Activated naive CD4-positive, alpha-beta T cell treated with anti-CD3 and anti-CD28 coated beads, Interleukin-2, amount 50 U/mL, for 72 hours (primary cell): ENCODE data around the gene CEP112. TPM values are rescaled to one million over a fixed set of nuclear protein-coding genes. Genes with fewer than 3 reads are reported as not detected.
A peak's percentile ranks its signal among the peaks of the same experiment; 100 is the strongest.
"Not testable (repeated sequence)": the region's sequence is repeated elsewhere in the genome, so short reads cannot be mapped to it uniquely, and the experiment has no call there.

ENCODE experiments used
- ATAC-seq, 2 donors: fragments of 150-1000 bp; cut with Tn5 transposase; 2 replicates each; pipeline ENCODE4 v1.10.0; 2021; ENCODE audit warnings: mild to moderate bottlenecking in 2 of 2, moderate library complexity in 2 of 2
- DNase-seq, 2 donors: peaks; one replicate each; pipeline ENCODE4 v3.0.0; 2021 to 2022; ENCODE audit warnings: low spot score in 2 of 2
- H3K27ac Mint-ChIP-seq, 2 donors: one replicate each; pipeline ENCODE4 v1.8.0; 2022; ENCODE audit warnings: mild to moderate bottlenecking in 2 of 2, mixed read lengths in 2 of 2
- H3K36me3 Mint-ChIP-seq, 2 donors: one replicate each; pipeline ENCODE4 v1.8.0; 2022; ENCODE audit warnings: mixed read lengths in 2 of 2
- H3K9me3 Mint-ChIP-seq, 2 donors: one replicate each; pipeline ENCODE4 v1.8.0; 2022; ENCODE audit warnings: mixed read lengths in 2 of 2
- total RNA-seq, 2 donors: library from RNA; stranded (reverse); gene quantifications; one replicate each; pipeline ENCODE4 v1.2.3, GENCODE V29; 2022

CEP112 gene
- total RNA-seq, 2 donors from 2014 or later: 1.2 to 4.2 TPM

- Mint-ChIP-seq H3K36me3 (peaks cover 4 to 12% of the 10 kb centered on the region in 2 donors), H3K9me3 (peaks cover 7 to 11% of the 10 kb centered on the region in 2 donors), H3K27ac (no peak overlapping the region)
- DNase-seq: no peak
- ATAC-seq: no peak
Measured at GRCh38 chr17:65797101-65797500, 394.8 kb downstream of the CEP112 start.

DNA sequence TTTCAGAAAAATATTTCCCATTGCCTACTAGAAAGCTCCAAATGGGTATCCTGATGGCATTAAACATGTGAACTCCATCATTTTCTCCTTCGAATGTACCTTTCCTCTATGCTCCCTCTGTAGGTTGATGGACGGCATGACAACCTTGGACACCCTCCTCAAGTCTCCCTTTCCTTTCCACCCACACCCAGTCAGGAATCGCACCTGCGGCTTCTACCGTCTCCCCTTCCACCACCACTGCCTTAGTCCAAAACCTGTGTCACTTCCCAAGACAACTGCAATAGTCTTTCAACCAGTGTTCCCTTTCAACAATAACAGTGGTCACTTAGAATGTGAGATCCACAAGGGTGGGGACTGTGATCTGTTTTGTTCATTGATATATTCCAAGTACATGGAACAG, 397.4 kb downstream of the CEP112 start:
- no peak for DNase-seq
- Mint-ChIP-seq H3K36me3 (no peaks in the 10 kb centered on the region), H3K9me3 (no peaks in the 10 kb centered on the region), H3K27ac (no peak overlapping the region)
- ATAC-seq: no peak

GRCh38 chr17:65790241-65790640, 401.7 kb downstream of the CEP112 start:
- no peak overlapping the region for H3K27ac Mint-ChIP-seq
- no peak for DNase-seq

GRCh38 chr17:65787503-65787902, 404.4 kb downstream of the CEP112 start:
- Mint-ChIP-seq H3K9me3 (no peaks in the 10 kb centered on the region), H3K27ac (no peak overlapping the region), H3K36me3 (no peaks in the 10 kb centered on the region)
- DNase-seq (no peak), ATAC-seq (no peak)

More at GRCh38 chr17:65790241-65790640, 401.7 kb downstream of the CEP112 start:
- Mint-ChIP-seq H3K36me3 (no peaks in the 10 kb centered on the region), H3K9me3 (no peaks in the 10 kb centered on the region)
- no peak for ATAC-seq

DNA sequence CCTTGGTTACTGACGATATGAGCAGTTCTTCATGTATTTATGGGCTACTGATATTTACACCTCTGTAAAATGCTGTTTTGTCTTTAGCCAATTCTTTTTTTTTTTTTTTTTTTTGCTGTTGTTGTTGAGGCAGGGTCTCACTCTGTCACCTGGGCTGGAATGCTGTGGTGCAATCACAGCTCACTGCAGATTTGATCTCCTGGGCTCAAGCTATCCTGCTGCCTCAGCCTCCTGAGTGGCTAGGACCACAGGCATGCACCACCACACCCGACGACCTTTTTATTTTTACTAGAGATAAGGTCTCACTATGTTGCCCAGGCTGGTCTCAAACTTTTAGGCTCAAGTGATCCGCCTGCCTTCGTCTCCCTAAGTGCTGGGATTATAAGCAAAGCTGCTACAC, 405.5 kb downstream of the CEP112 start:
- no peaks in the 10 kb centered on the region for H3K9me3 Mint-ChIP-seq
- ATAC-seq (no peak), DNase-seq (no peak)
- no peaks in the 10 kb centered on the region for H3K36me3 Mint-ChIP-seq
- no peak overlapping the region for H3K27ac Mint-ChIP-seq

DNA sequence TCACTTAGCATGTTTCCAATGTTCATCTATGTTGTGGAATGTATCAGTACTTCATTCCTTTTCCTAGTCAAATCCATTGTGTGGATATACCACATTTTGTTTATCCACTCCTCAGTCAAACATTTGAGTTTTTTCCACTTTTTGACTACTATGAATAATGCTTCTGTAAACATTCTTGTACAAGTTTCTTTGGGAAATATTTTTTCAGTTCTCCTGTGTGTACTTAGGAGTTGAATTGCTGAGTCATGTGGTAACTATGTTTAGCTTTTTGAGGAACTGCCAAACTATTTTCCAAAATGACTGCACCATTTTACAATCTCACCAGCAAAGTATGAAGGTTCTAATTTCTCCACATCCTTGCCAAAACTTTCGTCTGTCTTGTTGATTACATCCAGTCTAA, 406.8 kb downstream of the CEP112 start:
- H3K9me3 Mint-ChIP-seq: peaks cover 0 to 4% of the 10 kb centered on the region in 2 donors
- no peak overlapping the region for H3K27ac Mint-ChIP-seq
- DNase-seq (no peak), ATAC-seq (no peak)
- no peaks in the 10 kb centered on the region for H3K36me3 Mint-ChIP-seq

DNA sequence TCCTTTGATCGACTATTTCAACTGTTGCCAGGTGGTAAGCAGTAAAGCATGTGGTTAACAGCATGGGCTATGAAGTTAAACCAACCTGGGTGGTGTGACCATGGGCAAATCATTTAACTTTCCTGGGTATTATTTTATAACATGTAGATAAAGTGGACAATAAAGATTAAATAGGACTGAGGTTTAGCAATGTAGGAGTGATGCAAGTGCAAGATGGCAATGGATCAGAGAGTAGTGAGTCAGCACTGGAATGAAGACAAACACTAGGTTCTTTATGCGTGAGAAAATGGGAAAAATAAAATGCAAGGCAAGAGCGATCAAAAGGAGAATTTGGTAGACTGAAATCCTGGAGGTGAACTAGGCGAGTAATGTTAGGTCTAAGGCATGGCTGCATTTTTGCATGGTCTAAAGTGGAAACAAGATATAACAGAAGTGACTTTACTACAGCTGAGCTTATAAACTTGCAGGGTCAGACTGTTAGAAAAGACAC, 408.0 kb downstream of the CEP112 start:
- H3K27ac Mint-ChIP-seq: no peak overlapping the region
- H3K9me3 Mint-ChIP-seq: peaks cover 0 to 4% of the 10 kb centered on the region in 2 donors
- no peak for ATAC-seq
- DNase-seq: no peak
- H3K36me3 Mint-ChIP-seq: no peaks in the 10 kb centered on the region

DNA sequence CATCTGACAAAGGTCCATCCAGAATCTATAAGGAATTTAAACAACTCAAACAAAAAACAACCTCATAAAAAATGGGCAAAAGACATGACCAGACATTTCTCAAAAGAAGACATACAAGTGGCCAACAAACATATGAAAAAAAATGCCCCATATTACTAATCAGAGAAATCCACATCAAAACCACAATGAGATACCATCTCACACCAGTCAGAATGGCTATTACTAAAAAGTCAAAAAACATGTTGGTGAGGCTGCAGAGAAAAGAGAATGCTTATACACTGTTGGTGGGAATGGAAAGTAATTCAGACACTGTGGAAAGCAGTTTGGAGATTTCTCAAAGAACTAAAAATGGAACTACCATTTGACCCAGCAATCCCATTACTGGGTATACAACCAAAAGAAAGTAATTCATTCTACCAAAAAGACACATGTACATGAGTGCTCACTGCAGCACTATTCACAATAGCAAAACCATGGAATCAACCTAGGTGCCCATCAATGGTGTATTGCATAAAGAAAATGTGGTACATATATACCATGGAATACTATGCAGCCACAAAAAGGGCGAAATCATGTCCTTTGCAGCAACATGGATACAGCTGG, 409.7 kb downstream of the CEP112 start:
- ATAC-seq: peak in 1 of 2 donors; percentile 50
- H3K27ac Mint-ChIP-seq, DNase-seq, H3K9me3 Mint-ChIP-seq, H3K36me3 Mint-ChIP-seq: not testable (repeated sequence)

DNA sequence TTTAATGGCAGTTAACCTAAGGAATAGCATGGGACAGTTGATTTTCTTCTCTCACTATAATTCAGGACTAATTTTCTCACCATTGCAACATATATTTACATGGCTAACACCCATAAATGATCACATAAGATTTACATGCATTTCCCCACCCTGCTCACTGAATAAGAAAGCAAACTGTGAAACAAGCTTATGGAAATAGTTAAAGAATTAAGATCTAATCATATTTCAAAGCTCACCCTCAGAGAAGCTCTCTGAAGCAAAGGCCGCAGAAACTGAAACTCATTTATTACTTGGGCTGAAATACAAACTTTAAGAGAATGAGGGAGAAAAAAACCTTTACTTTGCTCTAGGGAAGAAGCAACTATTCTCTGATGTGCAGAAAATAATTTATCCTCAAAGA, 411.8 kb downstream of the CEP112 start:
- Mint-ChIP-seq H3K36me3 (no peaks in the 10 kb centered on the region), H3K27ac (no peak overlapping the region), H3K9me3 (peaks cover 0 to 4% of the 10 kb centered on the region in 2 donors)
- DNase-seq (no peak), ATAC-seq (no peak)

DNA sequence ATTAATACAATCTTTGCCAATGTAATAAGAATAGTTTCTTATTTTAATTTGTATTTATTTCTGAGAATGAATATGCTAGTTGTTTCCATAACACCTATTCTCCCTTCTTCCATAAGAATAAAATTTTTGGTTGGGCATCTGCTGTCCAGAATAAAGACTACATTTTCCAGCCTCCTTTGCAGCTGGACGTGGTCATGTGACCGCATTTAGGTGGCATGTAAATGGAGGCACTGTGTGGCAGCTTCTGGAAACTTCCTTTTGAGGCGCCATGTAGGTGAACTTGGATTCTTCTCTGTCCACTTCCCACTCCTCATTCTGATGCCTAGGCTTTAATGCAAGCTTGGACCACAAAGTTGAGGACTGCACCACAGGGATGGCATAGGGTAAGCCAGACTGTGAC, 415.0 kb downstream of the CEP112 start:
- H3K36me3 Mint-ChIP-seq: no peaks in the 10 kb centered on the region
- DNase-seq (no peak), ATAC-seq (no peak)
- no peak overlapping the region for H3K27ac Mint-ChIP-seq
- H3K9me3 Mint-ChIP-seq: peaks cover 0 to 4% of the 10 kb centered on the region in 2 donors

GRCh38 chr17:65774787-65775186, 417.1 kb downstream of the CEP112 start:
- Mint-ChIP-seq H3K27ac (no peak overlapping the region), H3K9me3 (no peaks in the 10 kb centered on the region), H3K36me3 (no peaks in the 10 kb centered on the region)
- ATAC-seq (no peak), DNase-seq (no peak)

- ATAC-seq (no peak), DNase-seq (no peak)
- Mint-ChIP-seq H3K27ac (no peak overlapping the region), H3K36me3 (no peaks in the 10 kb centered on the region), H3K9me3 (no peaks in the 10 kb centered on the region)
Measured at GRCh38 chr17:65772989-65773388, 418.9 kb downstream of the CEP112 start.

- ATAC-seq: no peak
- Mint-ChIP-seq H3K36me3 (no peaks in the 10 kb centered on the region), H3K9me3 (no peaks in the 10 kb centered on the region), H3K27ac (no peak overlapping the region)
- no peak for DNase-seq
Measured at GRCh38 chr17:65771704-65772103, 420.2 kb downstream of the CEP112 start.

DNA sequence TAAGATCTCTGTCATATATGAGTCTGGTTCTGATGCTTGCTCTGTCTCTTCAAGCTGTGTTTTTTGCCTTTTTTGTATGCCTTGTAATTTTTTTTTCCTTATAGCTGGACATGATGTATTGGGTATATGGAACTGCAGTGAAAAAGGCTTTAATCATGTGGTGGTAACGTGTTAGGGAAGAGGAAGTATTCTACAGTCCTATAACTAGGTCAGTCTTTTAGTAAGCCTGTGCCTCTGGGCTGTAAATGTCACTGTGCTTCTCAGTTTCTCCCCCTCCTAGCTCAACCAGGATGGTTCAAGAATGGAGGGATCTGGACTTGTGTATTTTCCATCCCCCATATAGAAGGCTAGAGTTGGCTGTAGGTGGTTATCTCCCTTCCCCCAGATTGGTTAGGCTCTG, 428.1 kb downstream of the CEP112 start:
- H3K9me3 Mint-ChIP-seq: no peaks in the 10 kb centered on the region
- no peak for ATAC-seq
- H3K27ac Mint-ChIP-seq: no peak overlapping the region
- no peaks in the 10 kb centered on the region for H3K36me3 Mint-ChIP-seq
- no peak for DNase-seq

DNA sequence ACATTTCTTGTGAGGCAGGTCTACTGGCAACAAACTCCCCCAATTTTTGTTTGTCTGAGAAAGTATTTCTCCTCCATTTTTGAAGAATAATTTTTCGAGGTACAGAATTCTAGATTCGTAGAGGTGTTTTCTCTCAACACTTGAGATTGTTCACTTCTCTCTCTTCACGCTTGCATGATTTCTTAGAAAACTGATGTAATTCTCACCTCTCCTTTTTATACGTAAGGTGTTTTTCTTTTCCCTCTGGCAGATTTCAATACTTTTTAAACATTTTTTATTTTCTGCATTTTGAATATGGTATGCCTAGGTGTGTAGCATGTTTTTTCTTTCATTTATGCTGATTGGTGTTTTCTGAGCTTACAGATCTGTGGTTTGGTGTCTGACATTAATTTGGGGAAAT, 429.0 kb downstream of the CEP112 start:
- no peaks in the 10 kb centered on the region for H3K36me3 Mint-ChIP-seq
- H3K27ac Mint-ChIP-seq: no peak overlapping the region
- no peak for DNase-seq
- ATAC-seq: no peak
- no peaks in the 10 kb centered on the region for H3K9me3 Mint-ChIP-seq

DNA sequence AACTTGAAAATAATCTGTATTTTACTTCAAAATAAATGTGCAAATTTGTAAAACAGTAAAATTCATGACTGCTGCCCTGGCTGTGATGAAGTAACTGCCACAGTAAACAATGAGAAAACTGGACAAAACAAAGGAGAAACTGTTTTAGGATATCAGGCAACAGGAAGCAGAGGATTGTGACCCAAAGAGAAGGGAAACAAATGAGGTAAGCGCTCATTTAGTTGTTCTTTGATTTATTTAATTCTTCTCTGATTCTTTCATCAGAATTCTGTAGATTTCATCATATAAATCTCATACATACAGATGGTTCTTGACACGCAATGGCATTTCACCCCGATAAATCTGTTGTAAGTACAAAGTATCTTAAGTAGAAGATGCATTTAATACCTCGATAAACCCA, 432.4 kb downstream of the CEP112 start:
- no peaks in the 10 kb centered on the region for H3K9me3 Mint-ChIP-seq
- H3K27ac Mint-ChIP-seq: no peak overlapping the region
- ATAC-seq: no peak
- H3K36me3 Mint-ChIP-seq: no peaks in the 10 kb centered on the region
- no peak for DNase-seq

GRCh38 chr17:65756760-65757159, 435.2 kb downstream of the CEP112 start:
- no peak for DNase-seq
- Mint-ChIP-seq H3K27ac (no peak overlapping the region), H3K9me3 (no peaks in the 10 kb centered on the region), H3K36me3 (peaks cover 0 to 6% of the 10 kb centered on the region in 2 donors)
- no peak for ATAC-seq

GRCh38 chr17:65755799-65756198, 436.1 kb downstream of the CEP112 start:
- DNase-seq: no peak

More at GRCh38 chr17:65755799-65756198, 436.1 kb downstream of the CEP112 start:
- no peak overlapping the region for H3K27ac Mint-ChIP-seq
- no peaks in the 10 kb centered on the region for H3K9me3 Mint-ChIP-seq
- H3K36me3 Mint-ChIP-seq: peaks cover 0 to 6% of the 10 kb centered on the region in 2 donors
- ATAC-seq: no peak
